GM23248 (cell line): ENCODE results near the gene KLRC1.
"Not testable (repeated sequence)": the region's sequence is repeated elsewhere in the genome, so short reads cannot be mapped to it uniquely, and the experiment has no call there.

Source experiments
- EZH2 ChIP-seq: fragments of 200-600 bp; sonication (generic); IDR thresholded peaks from 2 replicates; pipeline ENCODE4 v1.6.1; 2018; ENCODE audit warnings: antibody characterized with exemption, mild to moderate bottlenecking; ENCODE audit not compliant: insufficient read depth, poor library complexity, severe bottlenecking
- EZH2phosphoT487 ChIP-seq: fragments of 200-600 bp; sonication (generic); IDR thresholded peaks from 2 replicates; pipeline ENCODE4 v1.6.1; 2018; ENCODE audit warnings: antibody characterized with exemption, moderate library complexity, mild to moderate bottlenecking, low read depth; ENCODE audit not compliant: insufficient read depth

DNA sequence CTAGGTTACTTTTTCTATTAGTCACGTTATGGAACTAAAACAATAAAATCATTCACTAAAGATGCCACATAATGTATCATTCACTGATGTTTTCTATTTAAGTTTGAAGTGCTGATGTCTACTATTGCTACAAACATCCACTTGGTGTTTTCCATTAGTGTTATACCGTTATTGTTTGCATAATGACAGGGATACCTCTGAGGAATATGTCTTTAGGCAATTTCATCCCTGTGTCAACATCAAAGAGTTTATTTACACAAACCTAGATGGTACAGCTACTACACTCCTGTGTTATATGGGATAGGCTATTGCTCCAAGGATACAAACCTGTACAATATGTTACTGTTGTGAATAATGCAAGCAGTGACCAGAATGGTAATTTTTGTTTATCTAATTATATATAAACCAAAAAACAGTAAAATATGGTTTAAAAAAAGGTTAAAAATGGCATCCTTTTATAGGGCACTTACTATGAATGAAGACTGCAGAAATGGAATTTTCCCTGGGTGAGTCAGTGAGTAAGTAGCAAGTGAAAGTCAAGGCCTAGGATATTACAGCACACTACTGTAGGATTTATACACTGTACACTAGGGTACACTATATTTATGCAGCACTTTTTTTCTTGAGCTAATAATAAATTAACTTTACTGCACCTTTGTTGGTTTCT is 13.4 kb downstream of the KLRC1 start:
- not testable (repeated sequence) for TF ChIP-seq EZH2, EZH2phosphoT487
